NCI-H1048 (cell line): Measurements from ENCODE around the gene NTM.

Experiments
- DNase-seq: peaks from one replicate; lab custom pipeline; 2025; lab: John Stamatoyannopoulos, UW

NTM gene

DNA sequence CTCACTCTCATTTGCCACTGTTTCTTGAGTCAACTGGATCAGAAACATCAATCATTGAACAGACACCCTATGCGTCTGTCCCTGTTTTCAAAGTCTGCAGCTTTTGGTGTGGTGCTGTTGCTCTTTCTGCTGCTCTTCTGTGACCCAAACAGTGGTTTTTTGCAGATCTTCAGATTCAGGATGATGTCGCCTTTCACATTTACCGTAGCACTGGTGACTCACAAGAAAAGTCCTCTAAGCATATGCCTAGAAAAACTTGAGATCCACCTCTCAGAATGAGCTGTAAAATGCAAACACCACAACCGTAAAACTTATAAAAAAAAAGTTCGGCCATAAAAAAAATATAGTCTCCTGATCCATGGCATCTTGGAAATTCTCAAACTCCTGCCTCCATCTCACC is 400.4 kb downstream of the NTM start:
- no peak for DNase-seq

DNA sequence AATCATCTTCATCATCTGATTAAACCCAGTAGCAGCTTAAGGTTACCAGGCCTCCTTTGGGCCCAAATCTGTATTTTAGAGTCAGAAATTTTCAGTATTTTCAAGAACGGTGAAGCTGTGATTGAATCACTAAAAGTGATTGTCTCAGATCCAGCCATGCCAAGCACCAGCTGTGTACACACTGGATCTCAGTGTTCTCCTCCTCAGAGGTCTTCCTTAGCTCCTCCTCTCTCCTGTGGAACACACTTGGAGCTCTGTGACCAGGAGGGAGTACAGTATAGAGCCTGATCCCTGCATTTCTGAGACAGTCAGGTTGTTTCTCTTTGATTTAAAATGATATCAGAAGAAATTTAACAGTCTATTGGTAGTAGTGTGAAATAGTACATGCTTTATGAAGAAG is 401.1 kb downstream of the NTM start:
- no peak for DNase-seq

DNA sequence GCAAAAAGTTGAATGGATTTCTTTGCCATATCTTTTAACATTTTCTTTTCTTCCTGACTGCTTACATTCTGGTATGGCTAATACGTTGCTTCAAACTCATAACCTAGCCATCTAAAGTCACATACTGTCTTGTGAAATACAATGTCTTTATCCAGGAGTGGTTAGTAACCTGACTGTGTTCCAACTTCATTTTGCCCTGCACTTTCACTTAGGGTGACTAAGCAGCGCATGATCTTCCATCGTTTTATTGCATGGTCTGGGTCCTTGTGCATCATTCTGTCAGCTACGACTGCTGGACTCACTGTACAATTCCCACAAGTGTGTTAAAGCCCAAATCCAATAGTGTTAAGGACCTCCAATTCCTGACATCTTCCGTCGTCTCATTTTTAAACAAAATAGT is 403.2 kb downstream of the NTM start:
- DNase-seq: no peak

DNA sequence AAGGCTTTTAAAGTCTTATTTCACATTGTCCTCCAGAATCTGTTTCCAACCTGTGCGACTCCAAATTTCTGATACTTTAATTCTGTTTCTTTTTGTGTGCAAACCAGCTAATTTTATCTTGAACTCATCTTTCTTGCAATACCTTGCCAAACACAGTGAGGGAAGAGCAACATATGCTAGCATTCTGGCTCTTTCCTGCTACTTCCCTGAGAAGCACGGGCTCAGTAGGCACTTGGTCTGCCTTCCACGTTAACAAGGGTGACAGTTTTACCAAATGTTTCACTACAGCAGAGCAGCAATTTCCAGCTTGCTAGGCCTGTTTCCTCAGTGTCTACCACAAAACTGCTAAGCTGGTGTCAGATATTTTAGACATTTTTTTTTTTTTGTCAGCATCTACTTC is 405.8 kb downstream of the NTM start:
- no peak for DNase-seq

DNA sequence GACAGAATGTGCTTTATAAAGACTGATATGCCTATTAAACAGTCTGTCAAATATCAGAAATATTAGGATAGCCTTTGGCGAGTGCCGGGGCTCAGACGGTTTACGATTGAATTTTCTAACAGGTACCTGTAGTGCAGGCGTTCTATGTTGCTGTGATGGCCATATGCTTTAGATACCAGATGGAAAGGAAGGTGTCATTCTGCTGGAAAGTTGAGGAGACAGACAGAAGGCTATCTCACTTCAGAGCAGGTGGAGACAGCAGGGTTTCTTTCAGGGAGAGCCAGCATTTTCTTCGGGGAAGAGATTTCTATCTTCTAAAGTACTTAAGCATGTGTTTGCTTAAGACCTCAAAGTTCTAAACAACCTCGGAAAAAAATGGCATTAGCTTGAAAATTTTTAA is 415.4 kb downstream of the NTM start:
- no peak for DNase-seq

DNA sequence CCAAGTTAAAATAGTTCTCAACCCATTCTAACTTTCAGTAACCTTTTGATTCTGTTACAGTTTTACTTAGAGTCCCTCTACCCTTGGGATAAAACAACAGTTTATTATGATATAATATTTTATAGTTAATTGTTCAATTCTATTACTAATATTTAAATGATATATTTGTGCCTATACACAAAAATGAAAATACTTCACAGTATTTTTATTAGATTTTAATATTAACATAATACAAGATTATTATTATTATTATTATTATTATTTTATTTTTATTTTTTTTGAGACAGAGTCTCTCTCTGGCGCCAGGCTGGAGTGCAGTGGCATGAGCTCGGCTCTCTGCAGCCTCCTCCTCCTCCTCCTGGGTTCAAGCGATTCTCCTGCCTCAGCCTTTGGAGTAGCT is 416.7 kb downstream of the NTM start:
- DNase-seq: no peak

DNA sequence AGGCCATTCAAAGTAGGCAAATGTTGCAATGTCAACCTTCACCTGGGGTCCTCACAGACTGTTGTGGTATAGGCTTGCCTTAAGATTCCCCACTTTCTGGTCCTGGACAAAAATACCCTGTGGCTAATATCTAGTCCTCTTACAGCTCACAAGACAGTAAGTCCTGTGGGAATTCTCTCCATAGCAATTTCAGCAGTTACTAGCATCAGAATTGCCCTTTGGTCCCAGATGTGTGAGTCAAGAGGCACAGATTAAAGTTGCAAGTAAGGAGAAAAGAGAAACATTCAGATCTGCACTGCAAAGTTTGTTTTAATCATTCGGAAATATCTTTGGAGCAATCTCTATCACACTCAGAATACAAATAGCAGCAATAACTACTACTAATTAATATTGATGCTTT is 420.2 kb downstream of the NTM start:
- DNase-seq: no peak

DNA sequence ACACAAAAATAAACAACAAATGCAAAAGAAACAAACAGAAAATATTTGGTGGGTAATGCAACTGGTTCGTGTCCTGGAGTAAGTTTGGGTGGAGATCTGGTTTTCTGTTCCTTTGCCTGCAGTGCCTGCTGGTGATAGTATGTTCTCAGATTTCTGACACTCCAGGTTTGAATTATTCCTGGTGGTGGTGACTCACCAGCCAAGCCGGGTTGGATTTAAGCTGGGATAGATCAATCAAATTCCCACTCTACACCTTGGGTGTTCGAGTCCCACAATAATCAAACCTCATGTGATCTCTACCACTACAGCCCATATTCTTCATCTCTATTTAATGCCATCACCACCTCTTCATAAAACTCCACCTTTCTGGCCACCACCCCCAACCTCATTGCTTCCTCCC is 421.8 kb downstream of the NTM start:
- no peak for DNase-seq

DNA sequence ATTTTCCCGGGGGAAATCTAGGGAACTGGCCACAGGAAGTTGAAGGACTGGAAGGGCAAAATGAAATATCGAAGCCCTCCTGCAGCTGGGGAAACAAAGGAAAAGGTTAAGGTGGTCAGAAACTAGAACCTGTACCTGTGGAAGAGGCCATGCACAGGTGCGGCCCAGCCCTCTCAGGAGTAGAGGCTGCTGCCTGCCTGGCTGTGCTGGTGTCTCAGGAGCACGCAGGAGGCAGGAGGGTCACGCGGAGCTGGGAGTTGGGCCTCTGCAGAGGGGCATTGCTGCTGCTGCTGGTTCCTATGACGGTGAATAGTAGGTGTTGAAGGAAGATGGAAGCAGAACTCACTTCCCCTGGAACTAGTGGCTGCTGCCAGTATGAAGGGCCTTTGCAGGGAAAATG is 425.7 kb downstream of the NTM start:
- no peak for DNase-seq

DNA sequence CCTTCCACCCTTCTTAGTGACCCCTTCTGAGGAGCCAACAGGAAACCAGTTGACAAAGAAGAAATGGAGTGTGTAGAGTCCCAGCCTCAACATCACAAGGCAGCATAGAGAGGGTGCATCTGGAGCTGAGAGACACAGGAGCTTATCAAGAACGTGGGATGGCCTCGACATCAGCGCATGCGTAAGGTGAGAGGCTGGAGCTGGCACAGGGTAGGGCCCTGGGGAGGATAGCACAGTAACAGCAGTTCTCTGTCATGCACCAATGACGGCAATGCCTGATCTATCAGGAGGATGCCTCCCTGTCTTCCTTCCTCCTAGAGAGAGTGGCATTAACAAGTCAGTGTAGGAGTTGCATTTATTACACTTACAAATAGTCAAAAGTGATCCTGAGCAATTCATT is 426.1 kb downstream of the NTM start:
- no peak for DNase-seq

DNA sequence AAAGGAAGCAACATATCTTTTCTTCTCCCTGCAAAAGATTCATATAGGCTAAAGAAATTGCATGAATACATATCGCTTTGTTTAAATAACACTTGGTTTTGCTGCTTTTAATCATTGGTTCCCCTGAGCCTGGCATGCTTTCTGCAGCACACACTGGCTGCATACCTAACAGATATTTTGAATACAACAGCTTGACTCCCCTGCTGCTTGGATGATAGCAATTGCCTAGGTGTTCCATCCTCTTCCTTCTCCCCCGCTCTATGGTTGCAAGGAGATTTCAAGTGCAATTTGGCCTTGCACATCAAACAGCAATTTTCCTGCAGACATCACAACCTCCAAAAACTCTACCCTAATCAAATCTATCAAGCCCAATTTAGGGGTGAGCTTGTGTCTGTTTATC is 430.0 kb downstream of the NTM start:
- no peak for DNase-seq

DNA sequence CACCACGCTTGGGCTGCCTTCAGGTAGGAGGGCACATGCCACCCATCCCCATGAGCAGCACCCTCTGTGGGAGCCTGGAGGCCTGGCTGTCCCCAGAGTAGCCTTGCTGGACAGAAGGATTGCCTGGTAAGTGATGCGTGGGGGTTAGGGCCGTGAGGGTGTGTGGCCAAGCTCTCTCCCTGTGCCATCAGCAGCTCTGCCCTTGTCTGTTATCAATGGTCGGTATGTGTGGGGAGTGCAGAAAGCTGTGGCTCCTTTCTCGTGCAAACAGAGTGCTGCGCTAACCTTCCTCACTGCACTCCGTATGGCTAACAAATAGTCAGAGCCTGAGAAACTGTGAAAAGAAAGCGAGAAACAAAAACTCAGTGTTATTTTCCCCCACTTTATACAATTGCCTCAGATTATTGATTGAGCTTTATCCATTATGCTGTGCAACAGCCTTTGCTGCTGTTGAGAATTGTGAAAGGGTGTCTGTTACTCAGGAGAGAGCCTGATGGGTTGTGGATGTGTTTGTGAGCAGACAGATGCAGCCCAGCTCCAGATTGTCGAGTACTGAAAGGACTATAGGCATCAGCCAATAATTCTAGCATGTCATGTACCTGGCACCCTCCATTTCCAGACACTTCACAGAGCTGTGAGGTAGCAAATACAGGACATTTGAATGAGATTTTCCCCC is 432.2 kb downstream of the NTM start:
- no peak for DNase-seq

DNA sequence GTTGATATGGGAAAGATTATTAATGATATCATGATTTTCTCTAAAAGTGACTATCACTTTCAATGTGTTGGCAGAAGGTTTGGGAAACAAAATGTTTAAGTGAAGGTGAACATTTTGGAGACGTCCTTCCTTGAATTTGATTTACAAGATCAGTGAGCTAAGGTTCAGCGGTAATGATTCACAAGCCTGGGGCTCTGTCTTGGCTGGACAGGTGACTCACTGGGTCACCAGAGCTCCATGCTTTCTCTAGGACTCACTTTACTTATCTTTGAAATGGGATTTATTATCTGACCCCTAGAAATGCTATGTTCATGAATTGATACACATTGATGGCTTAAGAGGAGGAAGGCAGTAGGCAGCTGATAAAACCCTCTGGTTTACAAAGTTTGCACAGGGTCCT is 437.5 kb downstream of the NTM start:
- DNase-seq: no peak

DNA sequence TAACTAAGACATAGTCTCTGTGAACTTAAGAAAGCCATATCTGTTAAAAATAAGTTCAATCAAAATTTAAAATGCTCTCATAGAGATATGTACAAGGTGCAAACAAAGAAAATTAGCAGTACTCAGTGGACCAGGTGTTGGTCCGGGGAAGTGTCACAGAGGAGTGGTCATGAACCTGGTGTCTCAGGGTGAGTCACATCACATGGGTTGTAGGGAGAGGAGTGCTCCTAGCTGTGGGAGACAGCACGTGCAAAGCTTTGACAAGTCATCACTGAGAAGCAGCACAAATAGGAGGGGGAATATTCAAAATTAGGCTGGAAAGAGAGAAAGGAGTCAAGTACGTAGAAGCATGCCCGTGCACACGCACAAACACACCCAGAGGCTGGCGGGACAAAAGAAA is 438.1 kb downstream of the NTM start:
- DNase-seq: no peak

DNA sequence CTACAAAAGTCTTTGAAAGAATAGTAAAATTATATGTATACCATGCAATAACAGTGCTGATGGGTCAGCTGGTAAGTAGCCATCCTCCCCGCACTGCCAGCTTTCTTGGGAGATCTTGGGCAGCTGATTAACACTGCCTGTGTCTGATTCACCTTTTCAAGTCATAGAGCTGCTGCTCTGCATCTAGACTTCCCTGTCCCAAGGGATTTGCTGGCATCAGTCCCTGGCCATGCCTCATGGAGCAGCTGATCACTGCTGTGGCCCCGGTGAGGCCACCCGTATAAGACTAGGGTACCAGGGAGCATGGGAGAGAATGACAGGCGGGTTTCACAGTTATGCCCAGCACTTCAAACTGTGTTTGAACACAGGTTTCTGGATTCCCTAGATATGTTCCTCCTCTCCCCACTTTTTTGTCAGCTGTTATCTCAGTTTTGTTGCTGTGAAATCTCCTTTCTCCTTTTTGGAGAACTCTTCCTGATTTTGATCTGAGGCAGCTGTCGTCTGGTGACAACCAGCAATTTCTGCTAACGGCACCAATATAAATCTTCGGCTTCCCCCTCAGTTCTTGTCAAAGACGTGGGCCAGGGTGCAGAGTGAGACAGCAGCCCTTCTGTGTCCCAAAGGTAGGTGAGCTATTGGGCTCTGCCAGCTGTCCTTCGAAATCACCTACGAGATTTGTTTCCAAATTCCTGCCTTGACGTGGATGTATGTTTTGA is 438.9 kb downstream of the NTM start:
- no peak for DNase-seq

DNA sequence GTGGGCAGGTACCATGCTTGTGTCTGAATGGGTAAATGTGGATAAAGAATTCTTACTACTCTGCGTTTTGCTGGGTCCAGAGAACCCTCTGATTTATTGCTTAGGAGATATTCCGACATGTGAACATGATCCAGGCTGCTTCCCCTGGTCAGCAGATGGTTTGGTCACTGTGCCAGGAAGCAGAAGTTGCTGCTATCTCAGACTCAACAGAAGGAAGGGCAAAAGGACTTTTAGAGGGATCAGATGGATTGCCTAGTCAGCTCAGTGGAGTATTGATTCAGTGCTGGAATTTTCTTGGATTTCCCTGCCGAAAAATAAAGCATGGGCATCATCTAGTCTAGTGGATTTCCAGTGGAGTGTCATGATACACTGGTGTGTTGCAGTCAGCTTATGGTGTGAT is 440.1 kb downstream of the NTM start:
- no peak for DNase-seq

DNA sequence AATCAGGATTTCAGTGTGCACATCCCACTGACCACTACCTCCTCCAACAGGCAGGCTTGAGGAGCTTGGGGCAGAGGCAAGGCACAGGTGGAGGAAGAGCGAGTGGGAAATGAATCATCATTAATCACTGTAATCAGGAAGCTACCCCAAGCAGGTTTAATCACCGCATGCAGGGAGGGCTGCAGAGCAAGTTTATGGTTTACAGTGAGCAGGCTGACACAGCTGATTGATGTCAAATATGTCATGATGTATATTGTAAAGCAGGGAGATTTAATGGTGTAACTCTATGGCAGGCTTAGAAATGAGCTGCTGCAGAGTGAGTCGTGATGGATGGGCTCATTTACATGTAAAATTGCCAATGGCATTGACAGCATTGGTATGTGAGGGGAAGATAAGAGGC is 441.0 kb downstream of the NTM start:
- no peak for DNase-seq

DNA sequence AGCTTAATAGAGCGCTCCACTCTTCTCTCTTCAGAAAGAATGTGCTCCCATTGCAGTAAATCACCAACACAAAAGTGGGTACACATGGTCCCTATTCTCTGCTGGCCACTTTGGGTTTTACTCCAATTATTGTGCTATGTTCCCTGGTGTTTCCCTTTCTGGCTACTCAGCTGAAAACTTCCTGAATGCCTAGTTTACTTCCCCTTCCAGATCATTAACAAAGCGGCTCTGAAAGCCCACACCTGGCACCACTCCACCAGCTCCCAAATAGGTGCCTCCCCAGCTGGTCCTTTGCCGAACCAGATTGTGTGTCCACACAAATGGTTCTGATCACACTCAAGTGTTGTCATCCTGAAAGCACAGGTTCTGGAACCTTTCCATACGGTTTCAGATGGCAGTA is 443.7 kb downstream of the NTM start:
- DNase-seq: no peak

DNA sequence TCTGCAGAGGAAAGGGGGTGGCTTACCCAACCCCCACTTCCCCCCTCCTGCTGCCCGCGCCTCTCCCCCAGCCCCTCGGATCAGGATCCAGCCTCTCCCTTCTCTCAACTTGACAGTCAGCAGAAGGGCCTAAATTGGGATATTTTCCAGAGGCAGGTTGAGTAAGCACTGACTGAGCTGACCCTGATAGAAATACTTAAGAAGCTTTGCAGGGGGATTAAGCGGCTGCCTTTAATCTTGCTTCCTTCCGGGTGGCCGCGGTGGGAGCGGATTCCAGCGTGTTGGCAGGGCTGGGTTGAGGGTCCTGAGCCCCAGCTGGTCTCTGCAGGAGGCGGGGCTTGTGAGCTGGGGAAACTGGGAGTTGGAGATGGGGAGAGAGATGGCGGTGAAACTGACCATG is 445.2 kb downstream of the NTM start:
- DNase-seq: no peak

DNA sequence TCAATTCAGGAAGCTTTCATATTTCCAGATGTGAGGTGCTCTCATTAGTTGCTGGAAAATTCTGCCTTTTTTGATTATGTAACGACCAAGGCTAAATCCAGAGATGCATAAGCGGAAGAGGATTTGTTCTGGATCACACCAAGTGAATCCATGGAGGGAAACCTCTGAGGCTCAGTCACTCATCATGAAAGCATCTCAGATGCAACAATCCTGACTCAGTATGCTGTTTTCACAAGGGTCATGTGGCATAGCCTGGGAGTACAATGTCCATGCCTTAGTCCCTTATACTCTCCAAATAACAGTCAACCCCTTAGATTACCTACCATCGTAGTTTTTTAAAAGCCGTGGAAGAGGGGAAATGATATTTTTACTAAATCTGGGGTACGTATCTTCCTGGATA is 445.6 kb downstream of the NTM start:
- DNase-seq: no peak

DNA sequence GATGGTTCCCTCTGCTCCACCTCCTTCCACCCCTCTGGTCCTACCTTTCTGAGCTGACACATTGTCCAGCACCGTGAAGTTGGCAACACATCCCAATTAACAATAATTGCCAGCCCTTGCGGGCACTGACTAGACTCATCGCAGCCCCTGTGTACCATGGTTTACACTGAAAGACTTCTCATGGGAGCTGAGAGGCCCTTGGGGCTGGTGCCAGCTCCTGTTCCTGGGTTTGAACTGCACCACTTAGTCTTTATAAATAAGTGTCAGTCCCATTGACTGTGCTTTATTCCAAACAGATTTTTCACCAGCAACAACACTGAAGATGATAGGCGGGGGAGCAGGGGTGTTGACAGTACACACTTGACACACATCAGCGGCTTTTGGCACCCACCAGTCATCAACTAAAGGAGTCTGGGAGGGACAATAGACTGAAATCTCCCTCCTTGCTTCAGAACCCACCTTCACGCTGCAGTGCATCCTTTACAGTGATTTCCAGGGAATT is 447.3 kb downstream of the NTM start:
- no peak for DNase-seq

DNA sequence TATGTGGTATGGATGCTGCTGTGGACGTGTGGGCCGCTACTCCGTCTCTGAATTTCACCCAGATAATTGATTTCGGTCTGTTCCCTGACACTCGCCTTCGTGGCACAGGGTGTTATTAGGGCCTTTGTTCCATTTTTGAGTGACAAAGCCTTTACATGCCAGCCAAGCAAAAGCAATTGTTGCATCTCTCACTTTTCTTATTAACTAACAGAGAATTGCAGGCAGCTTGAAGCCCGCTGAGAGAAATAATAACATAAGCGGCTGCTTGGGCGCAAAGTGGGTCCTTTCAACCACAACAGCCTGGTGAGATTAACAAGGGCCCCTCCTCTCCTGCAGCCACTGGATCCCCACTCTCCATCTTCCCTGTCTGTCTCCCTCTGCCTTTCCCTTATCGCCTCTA is 449.4 kb downstream of the NTM start:
- no peak for DNase-seq

DNA sequence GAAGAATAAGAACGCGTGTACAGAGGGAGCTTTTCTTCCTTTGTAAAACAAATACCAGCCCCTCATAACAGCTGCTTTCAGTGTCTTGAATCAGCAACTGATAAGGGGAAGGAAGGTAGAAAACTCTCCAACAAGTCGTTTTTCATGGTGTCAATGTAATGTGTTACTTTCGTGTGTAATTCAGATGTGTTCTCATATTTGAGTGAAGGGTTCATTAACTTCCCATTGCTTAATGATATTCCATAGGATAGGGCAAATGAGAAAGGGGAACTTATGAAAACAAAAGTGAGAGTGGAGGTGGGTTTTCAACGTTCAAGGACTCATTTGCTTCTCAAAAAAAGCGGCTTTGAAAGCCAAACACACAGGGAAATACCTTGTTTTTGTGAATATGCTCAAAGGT is 452.1 kb downstream of the NTM start:
- DNase-seq: no peak

DNA sequence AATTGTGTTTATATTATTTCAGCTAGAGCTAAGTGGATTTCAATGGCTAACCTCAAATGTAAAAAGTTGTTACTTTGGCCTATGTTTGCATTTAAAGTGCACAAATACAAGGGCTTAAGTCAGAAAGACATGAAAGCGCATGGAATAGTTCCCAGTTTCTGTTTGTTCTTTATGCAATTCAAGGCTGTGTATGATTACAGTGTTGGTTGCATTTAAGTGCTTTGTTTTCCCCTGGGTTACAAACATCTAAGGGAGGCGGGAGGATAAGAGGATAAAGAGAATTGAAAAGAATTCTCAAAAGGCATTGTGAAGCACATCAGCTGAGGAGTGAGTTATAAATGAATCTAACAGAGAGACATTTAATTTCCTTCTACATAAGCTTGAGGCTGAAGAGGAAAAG is 453.4 kb downstream of the NTM start:
- DNase-seq: no peak
